ENCODE results near the gene ZNF423. TPM values are rescaled to one million over a fixed set of nuclear protein-coding genes. Genes with fewer than 3 reads are reported as not detected.

Gene ZNF423
- total RNA-seq, 1 donor, result 11.6 TPM

DNA sequence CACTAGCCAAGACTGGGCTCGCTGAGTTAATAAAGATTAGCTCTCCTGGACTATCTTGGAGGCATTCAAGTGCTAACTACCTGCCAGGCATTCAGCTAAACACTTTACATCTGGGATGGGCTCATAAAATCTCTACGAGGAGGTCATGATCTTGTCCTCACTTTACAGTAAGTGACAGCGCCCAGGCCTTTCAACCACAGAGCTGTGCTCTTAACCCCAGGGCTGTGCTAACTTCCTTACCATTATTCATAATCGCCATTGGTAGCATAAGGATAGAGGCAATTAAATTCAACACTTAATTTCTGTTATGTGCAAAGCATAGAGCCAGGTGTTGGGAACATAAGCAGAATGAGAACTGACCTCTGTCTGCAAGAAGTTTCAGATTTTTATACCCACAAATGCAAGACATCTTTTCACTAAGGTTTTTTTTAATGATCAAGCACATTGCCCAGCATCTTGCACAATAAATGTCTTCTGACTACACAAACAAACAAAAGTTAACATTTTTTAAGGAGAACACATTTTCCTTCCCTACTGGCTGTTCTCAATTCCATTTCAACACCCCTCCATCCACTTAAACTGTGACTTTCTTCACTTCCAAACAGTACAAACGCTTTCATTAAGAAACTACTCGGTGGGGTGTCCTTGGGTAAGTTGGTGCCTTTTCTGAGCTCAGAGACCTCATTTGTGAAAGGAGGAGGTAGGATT lies 310.0 kb downstream of the ZNF423 start:
- no peak for TF ChIP-seq CTCF (IDR thresholded peaks at IDR 0.05; ENCODE audit: extremely low read depth, low read depth, low read length)
- no peak overlapping the region for H3K27ac ChIP-seq (ENCODE audit: low read depth, low read length)
- DNase-seq (ENCODE audit: insufficient read length, low spot score, missing footprints), result peak; percentile 45

GRCh38 chr16:49545243-49545642 lies 310.7 kb downstream of the ZNF423 start:
- no peak overlapping the region for H3K27ac ChIP-seq (ENCODE audit: low read depth, low read length)
- H4K20me1 ChIP-seq (ENCODE audit: insufficient read depth, low read length), result peaks cover 6% of the 10 kb centered on the region
- no peaks in the 10 kb centered on the region for H3K27me3 ChIP-seq (ENCODE audit: insufficient read depth, low read length)
- H3K4me3 ChIP-seq (ENCODE audit: insufficient read depth, low read length), result no peak overlapping the region
- TF ChIP-seq CTCF (IDR thresholded peaks at IDR 0.05; ENCODE audit: extremely low read depth, low read depth, low read length), result no peak
- DNase-seq (ENCODE audit: insufficient read length, low spot score, missing footprints), result peak; percentile 73
- H3K36me3 ChIP-seq (ENCODE audit: insufficient read depth, low read length), result no peaks in the 10 kb centered on the region
- no peak overlapping the region for H3K4me2 ChIP-seq (ENCODE audit: insufficient read depth, low read length)
- H3K4me1 ChIP-seq (ENCODE audit: insufficient read depth, low read length), result no peaks in the 10 kb centered on the region
- H2AFZ ChIP-seq (ENCODE audit: low read length), result no peak overlapping the region
- no peaks in the 10 kb centered on the region for H3K9me3 ChIP-seq (ENCODE audit: low read depth, low read length)
- no peaks in the 10 kb centered on the region for H3K79me2 ChIP-seq (ENCODE audit: insufficient read depth, low read length)

More for the DNA sequence above, 310.0 kb downstream of the ZNF423 start:
- no peak overlapping the region for H3K4me2 ChIP-seq (ENCODE audit: insufficient read depth, low read length)
- no peak overlapping the region for H3K4me3 ChIP-seq (ENCODE audit: insufficient read depth, low read length)
- H3K9me3 ChIP-seq (ENCODE audit: low read depth, low read length), result no peaks in the 10 kb centered on the region
- H3K79me2 ChIP-seq (ENCODE audit: insufficient read depth, low read length), result no peaks in the 10 kb centered on the region
- H3K4me1 ChIP-seq (ENCODE audit: insufficient read depth, low read length), result no peaks in the 10 kb centered on the region
- H2AFZ ChIP-seq (ENCODE audit: low read length), result no peak overlapping the region
- no peaks in the 10 kb centered on the region for H3K36me3 ChIP-seq (ENCODE audit: insufficient read depth, low read length)
- H4K20me1 ChIP-seq (ENCODE audit: insufficient read depth, low read length), result peaks cover 6% of the 10 kb centered on the region
- H3K27me3 ChIP-seq (ENCODE audit: insufficient read depth, low read length), result no peaks in the 10 kb centered on the region

GRCh38 chr16:49544828-49545227 lies 311.1 kb downstream of the ZNF423 start:
- Histone ChIP-seq H3K27ac (ENCODE audit: low read depth, low read length) (no peak overlapping the region), H3K4me1 (ENCODE audit: insufficient read depth, low read length) (no peaks in the 10 kb centered on the region), H2AFZ (ENCODE audit: low read length) (no peak overlapping the region), H3K36me3 (ENCODE audit: insufficient read depth, low read length) (no peaks in the 10 kb centered on the region), H3K79me2 (ENCODE audit: insufficient read depth, low read length) (no peaks in the 10 kb centered on the region), H4K20me1 (ENCODE audit: insufficient read depth, low read length) (peaks cover 8% of the 10 kb centered on the region), H3K27me3 (ENCODE audit: insufficient read depth, low read length) (no peaks in the 10 kb centered on the region), H3K4me2 (ENCODE audit: insufficient read depth, low read length) (no peak overlapping the region), H3K9me3 (ENCODE audit: low read depth, low read length) (no peaks in the 10 kb centered on the region), H3K4me3 (ENCODE audit: insufficient read depth, low read length) (no peak overlapping the region)
- TF ChIP-seq CTCF (IDR thresholded peaks at IDR 0.05; ENCODE audit: extremely low read depth, low read depth, low read length), result no peak
- peak; percentile 58 for DNase-seq (ENCODE audit: insufficient read length, low spot score, missing footprints)

- no peak overlapping the region for H2AFZ ChIP-seq (ENCODE audit: low read length)
- H3K36me3 ChIP-seq (ENCODE audit: insufficient read depth, low read length), result no peaks in the 10 kb centered on the region
- H3K9me3 ChIP-seq (ENCODE audit: low read depth, low read length), result no peaks in the 10 kb centered on the region
- no peak for TF ChIP-seq CTCF (IDR thresholded peaks at IDR 0.05; ENCODE audit: extremely low read depth, low read depth, low read length)
- DNase-seq (ENCODE audit: insufficient read length, low spot score, missing footprints), result peak; percentile 49
- H3K4me1 ChIP-seq (ENCODE audit: insufficient read depth, low read length), result no peaks in the 10 kb centered on the region
- H3K79me2 ChIP-seq (ENCODE audit: insufficient read depth, low read length), result no peaks in the 10 kb centered on the region
- no peak overlapping the region for H3K4me2 ChIP-seq (ENCODE audit: insufficient read depth, low read length)
- H3K27ac ChIP-seq (ENCODE audit: low read depth, low read length), result no peak overlapping the region
- peaks cover 10% of the 10 kb centered on the region for H4K20me1 ChIP-seq (ENCODE audit: insufficient read depth, low read length)
- no peaks in the 10 kb centered on the region for H3K27me3 ChIP-seq (ENCODE audit: insufficient read depth, low read length)
- H3K4me3 ChIP-seq (ENCODE audit: insufficient read depth, low read length), result no peak overlapping the region
Observed at GRCh38 chr16:49543631-49543946, 312.3 kb downstream of the ZNF423 start.
